Testis (tissue), 2 donors: ENCODE data around the gene TOM1L2.

Experiments
- POLR2A ChIP-seq: fragments of 450-650 bp; IDR thresholded peaks from one replicate; pipeline ENCODE4 v1.6.1; 2017; ENCODE audit warnings: antibody characterized with exemption, mild to moderate bottlenecking, moderate library complexity
- TF ChIP-seq, protein P1 (sequence below), 3 experiments: fragments of 450-650 bp in 2 of 3; fragments of 200-600 bp in 1 of 3; sonication (generic) in 1 of 3; IDR thresholded peaks; one replicate each; pipeline ENCODE4 v1.5.1; 2016 to 2019; ENCODE audit warnings: antibody characterized with exemption in 3 of 3, mild to moderate bottlenecking in 2 of 3, moderate library complexity in 1 of 3

DNA sequence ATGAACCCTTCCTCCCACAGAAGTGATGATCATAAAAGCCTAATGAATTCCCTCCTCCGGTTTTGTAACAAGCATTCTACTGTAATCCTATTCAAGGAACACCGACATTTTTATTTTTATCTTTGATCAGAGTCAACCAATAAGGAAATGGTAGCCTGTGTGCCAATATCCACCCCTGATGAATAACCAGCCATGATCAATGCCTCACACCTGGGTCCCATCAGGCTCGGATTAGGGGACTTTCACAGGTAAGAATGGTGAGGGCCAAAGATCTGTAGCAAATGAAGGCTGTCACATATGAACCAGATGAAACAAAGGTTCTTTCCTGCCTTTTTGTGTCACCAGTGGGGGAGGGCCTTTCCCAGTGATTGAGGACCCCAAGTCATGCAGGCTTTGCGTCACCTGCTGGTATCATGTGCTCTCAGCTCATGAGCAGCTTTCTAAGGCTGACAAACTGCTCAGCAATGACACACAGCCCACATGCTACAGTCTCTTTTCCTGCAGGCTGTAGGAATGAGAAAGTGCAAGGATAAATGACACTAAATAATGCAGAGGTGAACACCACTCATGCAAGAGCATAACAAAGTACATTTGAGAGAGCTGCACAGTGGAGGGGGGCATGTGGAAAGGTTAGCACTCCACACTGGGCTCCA, 34.9 kb downstream of the TOM1L2 start:
- TF ChIP-seq, protein P1, sequence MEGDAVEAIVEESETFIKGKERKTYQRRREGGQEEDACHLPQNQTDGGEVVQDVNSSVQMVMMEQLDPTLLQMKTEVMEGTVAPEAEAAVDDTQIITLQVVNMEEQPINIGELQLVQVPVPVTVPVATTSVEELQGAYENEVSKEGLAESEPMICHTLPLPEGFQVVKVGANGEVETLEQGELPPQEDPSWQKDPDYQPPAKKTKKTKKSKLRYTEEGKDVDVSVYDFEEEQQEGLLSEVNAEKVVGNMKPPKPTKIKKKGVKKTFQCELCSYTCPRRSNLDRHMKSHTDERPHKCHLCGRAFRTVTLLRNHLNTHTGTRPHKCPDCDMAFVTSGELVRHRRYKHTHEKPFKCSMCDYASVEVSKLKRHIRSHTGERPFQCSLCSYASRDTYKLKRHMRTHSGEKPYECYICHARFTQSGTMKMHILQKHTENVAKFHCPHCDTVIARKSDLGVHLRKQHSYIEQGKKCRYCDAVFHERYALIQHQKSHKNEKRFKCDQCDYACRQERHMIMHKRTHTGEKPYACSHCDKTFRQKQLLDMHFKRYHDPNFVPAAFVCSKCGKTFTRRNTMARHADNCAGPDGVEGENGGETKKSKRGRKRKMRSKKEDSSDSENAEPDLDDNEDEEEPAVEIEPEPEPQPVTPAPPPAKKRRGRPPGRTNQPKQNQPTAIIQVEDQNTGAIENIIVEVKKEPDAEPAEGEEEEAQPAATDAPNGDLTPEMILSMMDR (IDR thresholded peaks at IDR 0.05), result no peak
- no peak for TF ChIP-seq POLR2A
